Esophagus squamous epithelium (tissue), 5 donors: ENCODE data around the gene FOXB1. TPM values are rescaled to one million over a fixed set of nuclear protein-coding genes. Genes with fewer than 3 reads are reported as not detected.

Source experiments
- DNase-seq: peaks from one replicate; lab custom pipeline; 2025; lab: John Stamatoyannopoulos, UW
- H3K27ac ChIP-seq, 4 donors: fragments of 200-600 bp; sonication (generic); one replicate each; pipeline ENCODE4 v1.5.1; 2016 to 2019; ENCODE audit warnings: mild to moderate bottlenecking in 1 of 4
- H3K27me3 ChIP-seq, 4 donors: fragments of 200-600 bp; sonication (generic); 1 replicate in 3 of 4; 2 replicates in 1 of 4; pipeline versions ENCODE4 v1.5.1 to v1.6.0; 2017 to 2021; ENCODE audit warnings: antibody characterized with exemption in 1 of 4
- H3K36me3 ChIP-seq, 3 donors: fragments of 200-600 bp; sonication (generic); one replicate each; pipeline ENCODE4 v1.5.1; 2016 to 2019
- H3K4me1 ChIP-seq, 3 donors: fragments of 200-600 bp; sonication (generic); one replicate each; pipeline ENCODE4 v1.5.1; 2017 to 2019
- H3K4me3 ChIP-seq, 4 donors: fragments of 200-600 bp; sonication (generic); 1 replicate in 3 of 4; 2 replicates in 1 of 4; pipeline ENCODE4 v1.5.1; 2016 to 2019; ENCODE audit warnings: mild to moderate bottlenecking in 2 of 4, moderate library complexity in 1 of 4
- H3K9me3 ChIP-seq, 3 donors: fragments of 200-600 bp; sonication (generic); one replicate each; pipeline ENCODE4 v1.5.1; 2016 to 2019
- POLR2A ChIP-seq, 4 donors: fragments of 450-650 bp; IDR thresholded peaks; one replicate each; pipeline ENCODE4 v1.6.1; 2017; ENCODE audit warnings: antibody characterized with exemption in 4 of 4, mild to moderate bottlenecking in 4 of 4, moderate library complexity in 3 of 4
- WGBS, 2 donors: methylation state at CpG; one replicate each; pipeline ENCODE4 v1.1.5; 2018; 5-methylcytosine and 5-hydroxymethylcytosine counted together
- intact Hi-C: fragments of 100-400 bp; cut with DNase I; formaldehyde crosslinking; loops from one replicate; pipeline ENCODE4 v1.15.0; 2022
- total RNA-seq, 4 donors: library from RNA; depleted of rRNA; stranded (reverse); fragments of >200 nt; gene quantifications; one replicate each; pipeline ENCODE4 v1.1.0, GENCODE V29; 2016
- TF ChIP-seq, protein P1 (sequence below), 6 experiments: fragments of 450-650 bp in 4 of 6; fragments of 200-600 bp in 2 of 6; sonication (generic) in 2 of 6; IDR thresholded peaks; one replicate each; pipeline ENCODE4 v1.5.1; 2016 to 2019; ENCODE audit warnings: antibody characterized with exemption in 6 of 6, mild to moderate bottlenecking in 4 of 6, moderate library complexity in 4 of 6
- donor health status: DM: yes; HTN: yes; CAD: no.

FOXB1 gene
- total RNA-seq, 4 donors from 2014 or later, result not detected

- Histone ChIP-seq H3K36me3 (no peaks in the 10 kb centered on the region), H3K4me1 (peaks cover 5 to 22% (median 8%) of the 10 kb centered on the region in 3 donors), H3K27ac (no peak overlapping the region), H3K4me3 (no peak overlapping the region), H3K27me3 (peaks cover 27 to 100% (median 71%) of the 10 kb centered on the region in 4 donors), H3K9me3 (no peaks in the 10 kb centered on the region)
- WGBS, 2 donors, result 23 to 38% methylated on average over 22 to 24 of the region's 24 CpGs
- intact Hi-C loops, result no loop called here
- TF ChIP-seq POLR2A (IDR thresholded peaks at IDR 0.05), result no peak
- DNase-seq, result no peak
These were observed 8.4 kb upstream of the FOXB1 start for GRCh38 chr15:59995568-59996297.

DNA sequence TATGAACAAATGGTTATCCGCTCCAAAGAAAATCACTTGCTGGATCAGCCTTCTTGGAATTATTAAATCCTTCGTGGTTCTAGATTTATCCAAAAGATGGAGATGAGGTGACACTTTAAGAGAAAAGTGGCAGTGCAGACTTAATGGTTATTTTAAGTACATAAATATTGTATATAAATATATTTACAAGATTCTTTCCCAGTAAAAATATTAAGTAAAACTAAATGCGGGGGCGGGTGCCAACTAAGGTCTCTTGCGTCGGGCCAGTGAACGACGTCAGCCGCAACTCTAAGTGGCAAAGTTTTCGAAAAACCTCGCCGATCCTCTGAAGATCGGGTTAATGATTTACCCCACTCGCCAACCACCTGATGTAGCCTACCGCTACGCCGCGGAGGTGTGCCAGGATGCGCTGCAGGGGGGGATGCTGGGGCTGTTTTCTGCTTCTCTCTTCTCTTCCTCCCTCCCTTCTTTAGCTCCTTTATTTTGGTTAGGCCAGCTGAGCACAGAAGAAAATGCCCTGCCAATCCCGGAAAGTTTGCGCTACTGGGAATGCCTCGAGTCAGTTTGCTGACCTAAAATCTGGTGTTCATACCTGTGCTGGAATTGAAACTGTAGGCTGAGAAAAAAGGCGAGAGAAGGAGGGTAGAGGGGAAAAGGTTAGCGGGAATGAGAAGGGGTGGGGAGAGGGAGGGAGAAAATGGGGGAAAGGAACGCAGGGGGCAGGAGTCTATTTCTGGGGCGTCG lies 7.6 kb upstream of the FOXB1 start:
- no peaks in the 10 kb centered on the region for H3K36me3 ChIP-seq
- H3K4me3 ChIP-seq, result peak overlapping the region in 1 of 4 donors; percentile 41
- 13 to 19% methylated on average over 27 of the region's 27 CpGs for WGBS, 2 donors
- DNase-seq, result no peak
- peaks cover 29 to 100% (median 73%) of the 10 kb centered on the region in 4 donors for H3K27me3 ChIP-seq
- H3K4me1 ChIP-seq, result peaks cover 5 to 22% (median 8%) of the 10 kb centered on the region in 3 donors
- intact Hi-C loops, result no loop called here
- TF ChIP-seq, protein P1, sequence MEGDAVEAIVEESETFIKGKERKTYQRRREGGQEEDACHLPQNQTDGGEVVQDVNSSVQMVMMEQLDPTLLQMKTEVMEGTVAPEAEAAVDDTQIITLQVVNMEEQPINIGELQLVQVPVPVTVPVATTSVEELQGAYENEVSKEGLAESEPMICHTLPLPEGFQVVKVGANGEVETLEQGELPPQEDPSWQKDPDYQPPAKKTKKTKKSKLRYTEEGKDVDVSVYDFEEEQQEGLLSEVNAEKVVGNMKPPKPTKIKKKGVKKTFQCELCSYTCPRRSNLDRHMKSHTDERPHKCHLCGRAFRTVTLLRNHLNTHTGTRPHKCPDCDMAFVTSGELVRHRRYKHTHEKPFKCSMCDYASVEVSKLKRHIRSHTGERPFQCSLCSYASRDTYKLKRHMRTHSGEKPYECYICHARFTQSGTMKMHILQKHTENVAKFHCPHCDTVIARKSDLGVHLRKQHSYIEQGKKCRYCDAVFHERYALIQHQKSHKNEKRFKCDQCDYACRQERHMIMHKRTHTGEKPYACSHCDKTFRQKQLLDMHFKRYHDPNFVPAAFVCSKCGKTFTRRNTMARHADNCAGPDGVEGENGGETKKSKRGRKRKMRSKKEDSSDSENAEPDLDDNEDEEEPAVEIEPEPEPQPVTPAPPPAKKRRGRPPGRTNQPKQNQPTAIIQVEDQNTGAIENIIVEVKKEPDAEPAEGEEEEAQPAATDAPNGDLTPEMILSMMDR (IDR thresholded peaks at IDR 0.05), result no peak
- TF ChIP-seq POLR2A (IDR thresholded peaks at IDR 0.05), result no peak
- H3K9me3 ChIP-seq, result no peaks in the 10 kb centered on the region
- H3K27ac ChIP-seq, result no peak overlapping the region

DNA sequence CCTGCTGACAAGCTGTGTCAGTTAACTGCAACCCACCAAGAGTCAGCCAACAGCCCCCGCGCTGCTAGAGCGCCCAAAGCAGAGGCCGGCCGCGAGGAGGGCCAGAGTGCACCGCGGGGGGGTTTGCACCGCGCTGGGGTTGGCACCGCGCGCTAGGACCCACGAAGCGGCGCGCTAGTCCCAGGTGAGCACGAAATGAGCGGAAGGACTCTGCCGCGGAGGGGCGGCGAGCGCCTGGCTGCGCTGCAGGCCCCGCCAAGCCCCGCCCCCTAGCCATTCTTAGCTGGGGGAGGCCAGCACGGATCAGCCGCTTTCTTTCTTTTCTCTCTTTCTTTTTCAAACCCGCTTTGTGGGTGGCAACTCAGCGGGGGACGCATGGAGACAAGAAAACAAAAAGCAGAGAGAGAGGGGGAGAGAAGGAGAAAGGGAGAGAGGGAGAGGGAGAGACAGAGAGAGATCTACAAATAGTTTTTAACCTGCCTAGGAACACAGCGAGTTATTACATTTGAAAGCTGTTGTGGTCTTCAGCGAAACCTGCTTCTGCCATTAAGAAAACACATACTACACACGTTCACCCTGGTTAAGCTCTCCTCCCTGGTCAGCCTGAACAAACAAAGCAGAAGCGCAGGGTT lies 6.9 kb upstream of the FOXB1 start:
- Histone ChIP-seq H3K36me3 (no peaks in the 10 kb centered on the region), H3K27me3 (peaks cover 29 to 100% (median 76%) of the 10 kb centered on the region in 4 donors), H3K9me3 (no peaks in the 10 kb centered on the region), H3K4me3 (peak overlapping the region in 1 of 4 donors; percentile 41), H3K4me1 (peaks cover 5 to 28% (median 8%) of the 10 kb centered on the region in 3 donors), H3K27ac (no peak overlapping the region)
- whole genome bisulfite sequencing, 2 donors, result 3% methylated on average over 25 to 27 of the region's 36 CpGs
- intact Hi-C loops, result no loop called here
- no peak for DNase-seq
- TF ChIP-seq, protein P1 (IDR thresholded peaks at IDR 0.05), result no peak
- TF ChIP-seq POLR2A (IDR thresholded peaks at IDR 0.05), result no peak

- no peak for DNase-seq
- no peak overlapping the region for H3K4me3 ChIP-seq
- TF ChIP-seq, protein P1 (IDR thresholded peaks at IDR 0.05), result no peak
- no peak for TF ChIP-seq POLR2A (IDR thresholded peaks at IDR 0.05)
- H3K27ac ChIP-seq, result no peak overlapping the region
- 15 to 19% methylated on average over 8 of the region's 8 CpGs for WGBS, 2 donors
- H3K36me3 ChIP-seq, result no peaks in the 10 kb centered on the region
- H3K27me3 ChIP-seq, result peaks cover 29 to 100% (median 77%) of the 10 kb centered on the region in 4 donors
- no peaks in the 10 kb centered on the region for H3K9me3 ChIP-seq
- intact Hi-C loops, result no loop called here
- peaks cover 5 to 34% (median 8%) of the 10 kb centered on the region in 3 donors for H3K4me1 ChIP-seq
These were observed 5.7 kb upstream of the FOXB1 start for GRCh38 chr15:59998305-59998949.

GRCh38 chr15:59998950-59999611 lies 5.0 kb upstream of the FOXB1 start:
- no peaks in the 10 kb centered on the region for H3K36me3 ChIP-seq
- no peaks in the 10 kb centered on the region for H3K9me3 ChIP-seq
- DNase-seq, result no peak
- WGBS, 2 donors, result 6 to 21% methylated on average over 4 to 5 of the region's 6 CpGs
- intact Hi-C loops, result no loop called here
- H3K27me3 ChIP-seq, result peaks cover 29 to 100% (median 75%) of the 10 kb centered on the region in 4 donors
- H3K4me1 ChIP-seq, result peaks cover 9 to 40% (median 12%) of the 10 kb centered on the region in 3 donors
- no peak overlapping the region for H3K4me3 ChIP-seq
- no peak overlapping the region for H3K27ac ChIP-seq
- no peak for TF ChIP-seq POLR2A (IDR thresholded peaks at IDR 0.05)
- TF ChIP-seq, protein P1 (IDR thresholded peaks at IDR 0.05), result no peak
